ENCODE data around the gene TMEM175.

The TMEM175 gene

DNA sequence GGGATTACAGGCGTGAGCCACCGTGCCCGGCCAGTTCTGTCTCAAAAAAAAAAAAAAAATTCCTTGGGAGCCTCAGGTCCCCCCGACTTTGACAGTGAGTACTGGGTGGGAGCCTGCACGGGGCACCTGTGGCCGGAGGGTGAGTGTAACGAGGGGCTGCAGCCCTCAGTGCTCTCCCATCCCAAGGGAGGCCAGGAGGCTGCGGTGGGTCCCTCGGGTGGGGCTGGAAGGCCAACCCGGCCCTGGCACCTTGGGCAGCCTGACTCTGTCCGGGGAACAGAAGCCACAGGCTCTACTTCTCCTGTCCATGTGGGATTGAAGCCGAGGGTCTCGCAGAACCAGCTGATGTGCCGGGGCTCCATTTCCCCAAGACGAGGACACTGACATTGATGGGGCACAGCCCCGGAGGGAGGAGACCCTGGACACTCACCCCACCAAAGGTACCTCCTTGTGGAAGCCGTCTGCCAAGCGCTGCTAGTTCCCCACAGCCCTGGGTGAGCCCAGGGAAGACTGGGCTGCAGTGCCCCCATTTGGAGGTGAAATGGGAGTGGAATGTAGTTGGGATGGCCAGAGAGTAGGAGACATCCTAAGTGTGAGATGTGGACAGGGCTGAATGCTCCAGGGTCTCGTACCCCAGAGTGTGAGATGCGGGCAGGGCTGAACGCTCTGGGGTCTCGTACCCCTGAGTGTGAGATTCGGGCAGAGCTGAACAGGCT, 63.2 kb downstream of the TMEM175 start:
- TF ChIP-seq, protein P1, sequence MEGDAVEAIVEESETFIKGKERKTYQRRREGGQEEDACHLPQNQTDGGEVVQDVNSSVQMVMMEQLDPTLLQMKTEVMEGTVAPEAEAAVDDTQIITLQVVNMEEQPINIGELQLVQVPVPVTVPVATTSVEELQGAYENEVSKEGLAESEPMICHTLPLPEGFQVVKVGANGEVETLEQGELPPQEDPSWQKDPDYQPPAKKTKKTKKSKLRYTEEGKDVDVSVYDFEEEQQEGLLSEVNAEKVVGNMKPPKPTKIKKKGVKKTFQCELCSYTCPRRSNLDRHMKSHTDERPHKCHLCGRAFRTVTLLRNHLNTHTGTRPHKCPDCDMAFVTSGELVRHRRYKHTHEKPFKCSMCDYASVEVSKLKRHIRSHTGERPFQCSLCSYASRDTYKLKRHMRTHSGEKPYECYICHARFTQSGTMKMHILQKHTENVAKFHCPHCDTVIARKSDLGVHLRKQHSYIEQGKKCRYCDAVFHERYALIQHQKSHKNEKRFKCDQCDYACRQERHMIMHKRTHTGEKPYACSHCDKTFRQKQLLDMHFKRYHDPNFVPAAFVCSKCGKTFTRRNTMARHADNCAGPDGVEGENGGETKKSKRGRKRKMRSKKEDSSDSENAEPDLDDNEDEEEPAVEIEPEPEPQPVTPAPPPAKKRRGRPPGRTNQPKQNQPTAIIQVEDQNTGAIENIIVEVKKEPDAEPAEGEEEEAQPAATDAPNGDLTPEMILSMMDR (IDR thresholded peaks at IDR 0.05), result no peak

DNA sequence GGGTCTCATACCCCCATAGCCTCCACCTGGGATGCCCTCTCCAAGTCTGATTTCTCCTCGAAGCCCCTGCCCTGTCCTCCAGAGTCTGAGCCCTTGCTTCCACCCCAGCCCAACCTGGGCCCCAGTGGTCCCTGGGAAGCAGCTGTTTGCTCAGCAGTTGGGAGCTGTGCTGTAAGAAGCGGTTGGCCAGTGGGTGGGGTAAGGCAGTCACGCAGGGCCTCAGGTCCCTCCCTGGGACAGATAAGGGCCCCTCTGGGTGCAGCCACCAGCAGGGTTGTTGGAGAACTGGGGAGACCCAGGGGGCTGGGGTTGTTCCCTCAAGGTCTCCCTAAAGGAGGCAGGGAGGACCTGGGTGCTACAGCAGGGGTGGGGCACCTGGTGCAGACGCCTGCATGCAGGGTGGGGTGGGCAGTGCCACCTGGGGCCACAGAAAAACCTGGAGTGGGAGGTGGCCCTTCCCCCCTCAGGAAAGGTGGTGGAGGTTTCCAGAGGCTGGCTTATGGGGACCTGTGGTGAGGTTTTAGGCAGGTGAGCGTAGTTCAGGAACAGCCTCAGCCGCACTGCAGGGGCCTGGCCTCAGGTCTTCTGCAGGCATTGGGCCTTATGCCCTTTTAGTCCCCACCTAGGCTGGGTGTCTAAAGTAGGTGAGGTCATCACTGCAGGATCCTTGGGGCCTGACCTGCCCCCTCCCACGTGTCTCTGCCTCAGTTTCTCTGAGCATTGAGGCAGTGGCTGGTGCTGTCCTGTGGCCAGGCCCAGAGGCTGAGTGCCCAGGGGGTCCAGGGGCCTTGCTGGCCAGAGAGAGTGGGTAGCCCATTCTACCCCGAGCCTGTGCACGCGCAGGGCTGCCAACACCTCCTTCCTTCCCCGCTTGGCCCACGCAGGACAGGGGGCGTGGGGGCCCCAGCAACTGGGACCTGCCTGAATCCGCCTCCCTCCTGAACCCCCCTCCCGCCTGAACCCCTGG, 64.1 kb downstream of the TMEM175 start:
- TF ChIP-seq, protein P1 (IDR thresholded peaks at IDR 0.05), result no peak

DNA sequence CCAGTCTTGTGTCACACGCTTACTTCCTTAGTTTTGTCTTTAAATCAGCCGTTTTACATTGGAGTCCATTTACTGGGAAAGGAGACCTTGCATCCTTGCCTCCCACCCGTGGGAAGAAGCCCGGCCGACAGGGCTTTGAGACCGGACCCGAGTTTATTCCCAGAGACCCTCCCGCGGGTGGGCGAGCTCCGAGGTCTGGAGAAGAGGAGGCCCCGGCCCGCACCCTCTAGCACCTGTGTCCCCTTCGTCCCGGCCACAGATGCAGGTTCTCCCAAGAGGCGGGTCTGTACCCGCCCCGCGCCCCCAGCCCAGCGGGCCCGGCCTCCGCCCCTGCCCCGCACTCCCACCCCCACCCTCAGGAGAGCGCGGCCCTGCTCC, 64.7 kb downstream of the TMEM175 start:
- TF ChIP-seq, protein P1 (IDR thresholded peaks at IDR 0.05), result no peak

DNA sequence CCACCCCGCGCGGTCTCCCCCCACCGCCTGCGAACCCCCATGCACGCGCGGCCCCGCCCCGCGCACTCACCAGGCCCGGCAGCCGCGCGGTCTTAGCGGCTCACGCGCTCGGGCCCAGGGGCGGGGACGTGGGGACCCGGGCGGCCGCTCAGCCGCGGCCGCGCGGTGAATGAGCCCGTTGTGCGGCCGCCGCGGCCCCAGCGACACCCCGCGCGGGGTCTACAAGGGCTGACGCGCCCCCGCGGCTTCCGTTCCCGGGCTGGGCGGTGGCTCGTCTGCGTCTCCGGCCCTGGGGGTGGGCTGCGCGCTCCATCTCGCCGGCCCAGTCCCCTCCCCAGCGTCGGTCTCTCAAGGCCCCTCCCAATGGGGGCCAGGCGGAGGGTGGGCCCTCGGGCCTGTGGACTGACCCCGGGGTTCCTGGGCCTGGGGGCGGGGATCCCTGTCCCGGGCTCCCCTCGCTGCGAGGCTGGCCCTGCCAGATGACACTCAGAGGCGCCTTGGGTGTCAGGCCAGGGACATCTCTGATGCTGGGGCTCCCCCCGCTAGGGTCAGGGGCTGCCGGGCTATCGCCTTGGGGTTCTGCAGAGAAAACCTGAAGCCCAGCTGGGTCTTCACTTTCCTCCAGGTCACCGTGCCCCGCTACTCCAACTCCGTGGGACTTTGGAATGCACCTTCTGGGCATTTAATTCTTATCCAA, 65.3 kb downstream of the TMEM175 start:
- TF ChIP-seq, protein P1 (IDR thresholded peaks at IDR 0.05), result no peak

DNA sequence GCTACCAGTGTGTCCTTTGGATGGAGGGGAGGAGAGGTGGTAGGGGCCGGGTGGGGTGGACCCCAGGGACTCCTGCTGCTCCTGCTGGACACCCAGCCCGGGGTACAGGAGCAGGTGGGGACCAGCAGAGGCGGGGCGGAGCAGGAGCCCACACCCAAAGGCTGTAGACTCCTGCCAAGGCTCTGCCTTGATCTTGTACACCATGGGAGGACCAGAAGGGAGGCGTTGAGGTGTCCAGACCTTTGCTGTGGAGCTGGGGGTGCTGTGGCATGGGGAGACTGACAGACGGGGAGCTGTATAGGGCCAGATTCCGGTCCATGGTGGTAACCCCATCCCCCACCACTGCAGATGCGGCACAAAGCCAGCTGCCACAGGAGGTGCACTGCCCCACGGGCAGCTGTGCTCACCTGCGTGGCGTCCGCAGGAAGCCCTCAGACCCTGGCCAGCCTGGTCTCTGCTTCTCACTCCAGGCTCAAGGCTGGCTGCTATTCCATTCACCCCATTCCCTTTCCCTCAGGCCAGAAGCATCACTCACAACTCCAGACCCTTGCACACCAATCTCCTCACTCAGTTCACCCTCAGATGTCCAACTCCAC, 65.9 kb downstream of the TMEM175 start:
- TF ChIP-seq, protein P1 (IDR thresholded peaks at IDR 0.05), result no peak

DNA sequence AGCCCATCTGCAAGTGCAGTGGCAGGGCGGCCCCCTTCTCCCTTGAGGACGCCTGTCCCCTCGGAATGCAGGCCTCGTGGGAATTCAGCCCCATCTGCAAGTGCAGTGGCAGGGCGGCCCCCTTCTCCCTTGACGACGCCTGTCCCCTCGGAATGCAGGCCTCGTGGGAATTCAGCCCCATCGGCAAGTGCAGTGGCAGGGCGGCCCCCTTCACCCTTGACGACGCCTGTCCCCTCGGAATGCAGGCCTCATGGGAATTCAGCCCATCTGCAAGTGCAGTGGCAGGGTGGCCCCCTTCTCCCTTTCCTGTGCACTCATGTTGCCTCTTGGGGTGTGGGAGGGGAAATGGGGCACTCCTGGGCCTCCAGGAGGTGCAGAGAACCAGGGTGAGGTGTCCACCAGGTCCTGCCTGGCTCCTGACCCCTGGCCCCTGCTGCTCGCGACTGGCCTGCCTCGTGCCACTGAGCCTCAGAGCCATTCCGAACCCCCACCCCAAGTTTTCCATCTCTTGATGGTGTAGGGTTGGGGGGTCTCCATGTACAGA, 67.7 kb downstream of the TMEM175 start:
- TF ChIP-seq, protein P1 (IDR thresholded peaks at IDR 0.05), result no peak
